GM18505 (cell line): ENCODE data around the gene FAM114A1.
"Not testable (repeated sequence)": the region's sequence is repeated elsewhere in the genome, so short reads cannot be mapped to it uniquely, and the experiment has no call there.

Experiments
- ATAC-seq: cut with Tn5 transposase; IDR thresholded peaks from one replicate; pipeline ENCODE4 v1.9.1; 2021; ENCODE audit not compliant: unreplicated experiment
- POLR2A ChIP-seq: IDR thresholded peaks from 4 replicates; pipeline ENCODE4 v1.6.1; 2011; ENCODE audit warnings: borderline replicate concordance; ENCODE audit not compliant: insufficient read depth, insufficient read length; ENCODE audit errors: extremely low read depth

FAM114A1 gene

GRCh38 chr4:38898245-38898644 is 30.6 kb downstream of the FAM114A1 start:
- TF ChIP-seq POLR2A: no peak
- no peak for ATAC-seq

GRCh38 chr4:38902221-38902620 is 34.6 kb downstream of the FAM114A1 start:
- no peak for ATAC-seq
- TF ChIP-seq POLR2A: no peak

GRCh38 chr4:38902695-38903094 is 35.1 kb downstream of the FAM114A1 start:
- no peak for TF ChIP-seq POLR2A
- ATAC-seq: no peak

GRCh38 chr4:38904090-38904666 is 36.6 kb downstream of the FAM114A1 start:
- no peak for TF ChIP-seq POLR2A
- ATAC-seq: no peak

GRCh38 chr4:38904682-38905081 is 37.1 kb downstream of the FAM114A1 start:
- no peak for TF ChIP-seq POLR2A
- no peak for ATAC-seq

- TF ChIP-seq POLR2A: no peak
- ATAC-seq: no peak
Observed at GRCh38 chr4:38905652-38906385, 38.2 kb downstream of the FAM114A1 start.

- TF ChIP-seq POLR2A: no peak
- ATAC-seq: no peak
Observed at GRCh38 chr4:38907696-38908270, 40.2 kb downstream of the FAM114A1 start.

GRCh38 chr4:38909015-38909414 is 41.4 kb downstream of the FAM114A1 start:
- no peak for TF ChIP-seq POLR2A
- ATAC-seq: no peak

GRCh38 chr4:38911257-38911656 is 43.7 kb downstream of the FAM114A1 start:
- ATAC-seq: no peak

GRCh38 chr4:38914854-38915253 is 47.2 kb downstream of the FAM114A1 start:
- TF ChIP-seq POLR2A: no peak
- no peak for ATAC-seq

More at GRCh38 chr4:38911257-38911656, 43.7 kb downstream of the FAM114A1 start:
- TF ChIP-seq POLR2A: no peak

GRCh38 chr4:38916267-38916666 is 48.7 kb downstream of the FAM114A1 start:
- ATAC-seq: not testable (repeated sequence)

- ATAC-seq: no peak
- no peak for TF ChIP-seq POLR2A
Observed at GRCh38 chr4:38917481-38918025, 49.9 kb downstream of the FAM114A1 start.

- ATAC-seq: no peak
- no peak for TF ChIP-seq POLR2A
Observed at GRCh38 chr4:38919494-38919893, 51.9 kb downstream of the FAM114A1 start.

- ATAC-seq: no peak
- no peak for TF ChIP-seq POLR2A
Observed at GRCh38 chr4:38920186-38920585, 52.6 kb downstream of the FAM114A1 start.

- no peak for TF ChIP-seq POLR2A
- no peak for ATAC-seq
Observed at GRCh38 chr4:38920677-38921076, 53.1 kb downstream of the FAM114A1 start.

- no peak for TF ChIP-seq POLR2A
- ATAC-seq: no peak
Observed at GRCh38 chr4:38921151-38921550, 53.5 kb downstream of the FAM114A1 start.
